ENCODE data around the gene TST. TPM values are rescaled to one million over a fixed set of nuclear protein-coding genes. Genes with fewer than 3 reads are reported as not detected.

Gene TST
- total and polyA plus RNA-seq, 10 of the 15 experiments (the other 5 are each of a cell fraction or from before 2014, with no cell fraction given), result 2.4 to 24.6 (median 10.4) TPM

DNA sequence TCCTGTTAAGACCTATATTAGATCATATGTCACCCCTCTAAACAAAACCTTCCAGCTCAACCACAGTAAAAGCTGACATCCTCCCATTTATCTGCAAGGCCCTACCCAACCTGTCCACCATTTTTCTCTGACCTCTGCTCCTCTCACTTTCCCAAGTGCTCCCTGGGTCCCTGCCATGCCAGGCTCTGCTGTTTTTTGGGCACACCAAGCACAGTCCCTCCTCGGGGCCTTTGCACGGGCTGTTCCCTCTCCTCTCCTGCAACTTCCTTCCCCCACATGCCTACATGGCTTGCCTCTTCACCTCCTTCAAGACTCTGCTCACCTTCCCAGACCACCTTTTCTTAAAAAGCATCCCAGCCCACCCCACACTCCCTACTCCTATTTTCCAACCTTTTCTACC lies 9.8 kb downstream of the TST start (continued):
- TF ChIP-seq TCF3 (IDR thresholded peaks at IDR 0.05; ENCODE audit: borderline replicate concordance, insufficient read depth, low read depth, low read length) (no peak), CBX5 (IDR thresholded peaks at IDR 0.05; ENCODE audit: low read depth) (no peak), SREBF2 (IDR thresholded peaks at IDR 0.05; ENCODE audit: low read length) (no peak), HDGF (IDR thresholded peaks at IDR 0.05) (no peak), SMARCA5 (IDR thresholded peaks at IDR 0.05) (no peak), SP1 (IDR thresholded peaks at IDR 0.05; ENCODE audit: low read depth, low read length) (no peak), ZZZ3 (IDR thresholded peaks at IDR 0.05; ENCODE audit: control insufficient read depth, insufficient read length, low read depth) (no peak), CHD2 (IDR thresholded peaks at IDR 0.05; ENCODE audit: borderline replicate concordance, low read depth, low read length) (no peak)
- TF ChIP-seq, protein P1, sequence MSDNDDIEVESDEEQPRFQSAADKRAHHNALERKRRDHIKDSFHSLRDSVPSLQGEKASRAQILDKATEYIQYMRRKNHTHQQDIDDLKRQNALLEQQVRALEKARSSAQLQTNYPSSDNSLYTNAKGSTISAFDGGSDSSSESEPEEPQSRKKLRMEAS (IDR thresholded peaks at IDR 0.05; ENCODE audit: low read depth, low read length), result no peak

DNA sequence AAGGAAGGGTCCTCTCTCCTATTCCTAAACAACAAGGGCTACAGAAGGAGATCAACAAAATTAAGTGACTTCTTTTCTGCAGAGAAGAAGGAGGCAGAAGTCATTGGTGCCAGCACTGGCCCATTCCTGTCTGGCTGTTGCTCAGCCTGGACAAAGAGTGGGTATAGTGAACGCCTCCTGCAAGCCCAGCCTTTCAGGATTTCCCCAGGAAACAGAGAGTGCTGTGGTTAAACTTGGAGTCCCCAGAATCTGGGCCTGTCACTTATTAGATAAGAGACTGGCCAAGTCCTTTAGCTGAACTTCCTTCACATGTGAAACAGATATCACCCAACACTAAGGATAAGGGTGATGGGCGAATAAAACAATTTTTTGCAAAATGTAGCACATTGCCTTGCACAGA lies 10.9 kb downstream of the TST start:
- Histone ChIP-seq H2AFZ (ENCODE audit: control insufficient read depth, low read depth, low read length) (no peak overlapping the region), H3K9ac (ENCODE audit: control insufficient read depth, insufficient read depth, low read length) (no peak overlapping the region), H3K36me3 (ENCODE audit: control insufficient read depth in 2 of 2, insufficient read depth in 2 of 2, low read length in 1 of 2) (no peaks in the 10 kb centered on the region), H3K9me3 (replicated peaks; ENCODE audit: control insufficient read depth, insufficient read depth, low read length) (no peaks in the 10 kb centered on the region; the same call in 2 of the 3 replicates), H4K20me1 (ENCODE audit: control insufficient read depth, insufficient read depth) (no peaks in the 10 kb centered on the region; the same call in 1 of the 2 replicates), H3K79me2 (ENCODE audit: control insufficient read depth, insufficient read depth, low read length) (no peaks in the 10 kb centered on the region), H3K4me2 (ENCODE audit: control insufficient read depth, insufficient read depth) (no peak overlapping the region), H3K27ac (ENCODE audit: control insufficient read depth, insufficient read depth) (no peak overlapping the region), H3K27me3 (replicated peaks in 1 of 2; ENCODE audit: control insufficient read depth in 2 of 2, insufficient read depth in 2 of 2, low read length in 1 of 2) (peaks cover 0 to 4% of the 10 kb centered on the region in 2 experiments; a peak in 2 of 4 replicates), H3K4me3 (no peak overlapping the region), H3K4me1 (ENCODE audit: control insufficient read depth, insufficient read depth, low read length) (no peaks in the 10 kb centered on the region)
- ChIA-PET SMC1A (ENCODE audit: uncharacterized antibody, unreplicated experiment) (interaction anchor here (0.9 kb wide), 1 partner anchor 36 kb away, joined by 4 read pairs; no protein-coding TSS in a partner anchor), POLR2A (interaction anchor here (0.6 to 1.0 kb wide), 2 partner anchors 21 to 48 kb away, joined by 3 to 4 read pairs; no protein-coding TSS in a partner anchor), RAD21 (ENCODE audit: unreplicated experiment) (no interaction called here), CTCF (interaction anchor here (0.6 to 1.2 kb wide), 3 partner anchors 35 to 324 kb away, joined by 3 read pairs; no protein-coding TSS in a partner anchor)
- TF ChIP-seq ZNF217 (IDR thresholded peaks at IDR 0.05) (no peak), STAT1 (conservative IDR thresholded peaks at IDR 0.05) (no peak), SRF (IDR thresholded peaks at IDR 0.05; ENCODE audit: low read depth in 2 of 2, low read length in 2 of 2) (no peak), NR2C1 (IDR thresholded peaks at IDR 0.05) (no peak), RELA (IDR thresholded peaks at IDR 0.05; ENCODE audit: borderline replicate concordance, partially characterized antibody) (no peak)
- TF ChIP-seq, protein P2, sequence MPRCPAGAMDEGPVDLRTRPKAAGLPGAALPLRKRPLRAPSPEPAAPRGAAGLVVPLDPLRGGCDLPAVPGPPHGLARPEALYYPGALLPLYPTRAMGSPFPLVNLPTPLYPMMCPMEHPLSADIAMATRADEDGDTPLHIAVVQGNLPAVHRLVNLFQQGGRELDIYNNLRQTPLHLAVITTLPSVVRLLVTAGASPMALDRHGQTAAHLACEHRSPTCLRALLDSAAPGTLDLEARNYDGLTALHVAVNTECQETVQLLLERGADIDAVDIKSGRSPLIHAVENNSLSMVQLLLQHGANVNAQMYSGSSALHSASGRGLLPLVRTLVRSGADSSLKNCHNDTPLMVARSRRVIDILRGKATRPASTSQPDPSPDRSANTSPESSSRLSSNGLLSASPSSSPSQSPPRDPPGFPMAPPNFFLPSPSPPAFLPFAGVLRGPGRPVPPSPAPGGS (IDR thresholded peaks at IDR 0.05; ENCODE audit: borderline replicate concordance, insufficient read depth, low read depth, low read length, poor library complexity, severe bottlenecking), result no peak
- WGBS (ENCODE audit: insufficient coverage, insufficient replicate concordance, low lambda C conversion rate, missing lambda C conversion rate), result 0% methylated on average over 2 of the region's 2 CpGs
- in situ Hi-C loops (cut with MboI) (no loop called here), intact Hi-C loops (cut with micrococcal nuclease; ENCODE audit: unreplicated experiment) (no loop called here)
- BruUV-seq (replicated peaks), result no TSS peak
- FAIRE-seq (no peak), DNase-seq (ENCODE audit: low read depth, low spot score) (no peak), ATAC-seq (no peak)
